Mesodermal cell (in vitro differentiated cells): Measurements from ENCODE around the gene PHF20.
"Not testable (repeated sequence)": the region's sequence is repeated elsewhere in the genome, so short reads cannot be mapped to it uniquely, and the experiment has no call there.

Source experiments
- H3K27ac ChIP-seq: 2 replicates; pipeline ENCODE4 v1.7.0; 2013; ENCODE audit warnings: mild to moderate bottlenecking, low read depth, low read length, moderate library complexity; ENCODE audit not compliant: severe bottlenecking
- H3K36me3 ChIP-seq: 2 replicates; pipeline ENCODE4 v1.7.1; 2013; ENCODE audit warnings: mild to moderate bottlenecking, low read length, moderate library complexity; ENCODE audit not compliant: control insufficient read depth, insufficient read depth
- H3K4me1 ChIP-seq: one replicate; pipeline ENCODE4 v1.7.1; 2013; ENCODE audit warnings: mild to moderate bottlenecking, low read length; ENCODE audit not compliant: insufficient read depth, control insufficient read depth, poor library complexity, severe bottlenecking
- H3K4me3 ChIP-seq: 2 replicates; pipeline ENCODE4 v1.7.0; 2013; ENCODE audit warnings: low read length, control low read depth, mild to moderate bottlenecking; ENCODE audit not compliant: insufficient read depth, poor library complexity, severe bottlenecking; ENCODE audit errors: extremely low read depth
- H3K9me3 ChIP-seq: 2 replicates; pipeline ENCODE4 v1.7.1; 2013; ENCODE audit warnings: mild to moderate bottlenecking, low read length, moderate library complexity; ENCODE audit not compliant: control insufficient read depth
- WGBS, 2 experiments: methylation state at CpG; one replicate each; pipeline ENCODE4 v1.1.5; 2013; ENCODE audit warnings: missing lambda C conversion rate in 2 of 2; ENCODE audit not compliant: insufficient coverage in 2 of 2; 5-methylcytosine and 5-hydroxymethylcytosine counted together

Gene PHF20

GRCh38 chr20:35994994-35995453 lies 223.2 kb downstream of the PHF20 start:
- 8 to 10% methylated on average over 5 of the region's 6 CpGs for WGBS, 2 experiments
- no peak overlapping the region for H3K27ac ChIP-seq
- H3K36me3 ChIP-seq = no peaks in the 10 kb centered on the region
- H3K4me1 ChIP-seq = no peaks in the 10 kb centered on the region
- no peaks in the 10 kb centered on the region for H3K9me3 ChIP-seq
- no peak overlapping the region for H3K4me3 ChIP-seq

GRCh38 chr20:35996492-35996891 lies 224.7 kb downstream of the PHF20 start:
- H3K27ac ChIP-seq, H3K36me3 ChIP-seq, H3K4me1 ChIP-seq, H3K9me3 ChIP-seq, H3K4me3 ChIP-seq: not testable (repeated sequence)
- 93 to 97% methylated on average over 5 to 8 of the region's 8 CpGs for whole genome bisulfite sequencing, 2 experiments
